Effector CD8-positive, alpha-beta T cell (primary cell): Measurements from ENCODE around the gene OGDH.
"Not testable (repeated sequence)": the region's sequence is repeated elsewhere in the genome, so short reads cannot be mapped to it uniquely, and the experiment has no call there.

ENCODE experiments used
- DNase-seq: peaks from one replicate; lab custom pipeline; 2025; lab: John Stamatoyannopoulos, UW
- total RNA-seq, 4 experiments: gene quantifications; one replicate each; lab custom pipeline; 2026; lab: John Stamatoyannopoulos, UW

OGDH gene
- total RNA-seq, result 143 to 274 (median 169) reads per million in 4 experiments

- DNase-seq, result peak; percentile 97
Observed at GRCh38 chr7:44606341-44607140, at the start of gene OGDH. TSS of gene OGDH (plus strand) at chr7:44606627. CDS start at chr7:44624344, 17,717 bp downstream.

DNA sequence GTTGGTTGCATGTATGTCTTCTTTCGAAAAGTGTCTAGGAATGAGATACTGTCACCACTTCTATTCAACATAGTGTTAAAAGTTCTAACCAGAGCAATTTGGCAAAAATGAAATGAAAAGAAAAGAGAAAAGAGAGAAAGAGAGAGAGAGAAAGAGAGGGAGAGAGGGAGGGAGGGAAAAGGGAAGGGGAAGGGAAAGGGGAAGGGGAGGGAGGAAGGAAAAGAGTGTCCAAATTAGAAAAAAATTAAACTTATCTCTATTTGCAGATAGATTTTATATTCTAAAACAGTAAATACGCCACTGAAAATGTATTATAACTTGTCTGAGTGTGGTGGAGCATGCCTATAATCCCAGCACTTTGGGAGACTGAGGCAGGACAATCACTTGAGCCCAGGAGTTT is 48.9 kb upstream of the OGDH start:
- no peak for DNase-seq

- DNase-seq, result no peak
Observed at GRCh38 chr7:44559485-44559884, 46.9 kb upstream of the OGDH start.

DNA sequence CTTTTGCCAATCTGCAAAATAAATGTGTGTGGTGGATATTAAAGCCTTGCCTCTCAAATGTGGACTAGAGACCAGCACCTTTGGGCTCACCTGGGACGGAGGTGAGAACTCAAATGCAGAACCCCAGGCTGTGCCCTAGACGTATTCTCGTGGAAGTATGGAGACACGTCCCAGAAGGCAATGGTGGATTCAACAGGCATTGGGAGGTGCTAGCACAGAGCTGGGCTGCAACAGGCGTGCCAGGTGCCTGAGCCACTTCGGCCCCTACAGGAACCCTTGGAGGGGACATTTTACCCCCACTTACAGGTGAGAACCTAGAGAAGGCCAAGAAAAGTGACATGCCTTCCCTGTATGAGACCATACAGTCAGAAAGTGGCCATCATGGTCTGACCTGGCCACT is 44.9 kb upstream of the OGDH start:
- no peak for DNase-seq

DNA sequence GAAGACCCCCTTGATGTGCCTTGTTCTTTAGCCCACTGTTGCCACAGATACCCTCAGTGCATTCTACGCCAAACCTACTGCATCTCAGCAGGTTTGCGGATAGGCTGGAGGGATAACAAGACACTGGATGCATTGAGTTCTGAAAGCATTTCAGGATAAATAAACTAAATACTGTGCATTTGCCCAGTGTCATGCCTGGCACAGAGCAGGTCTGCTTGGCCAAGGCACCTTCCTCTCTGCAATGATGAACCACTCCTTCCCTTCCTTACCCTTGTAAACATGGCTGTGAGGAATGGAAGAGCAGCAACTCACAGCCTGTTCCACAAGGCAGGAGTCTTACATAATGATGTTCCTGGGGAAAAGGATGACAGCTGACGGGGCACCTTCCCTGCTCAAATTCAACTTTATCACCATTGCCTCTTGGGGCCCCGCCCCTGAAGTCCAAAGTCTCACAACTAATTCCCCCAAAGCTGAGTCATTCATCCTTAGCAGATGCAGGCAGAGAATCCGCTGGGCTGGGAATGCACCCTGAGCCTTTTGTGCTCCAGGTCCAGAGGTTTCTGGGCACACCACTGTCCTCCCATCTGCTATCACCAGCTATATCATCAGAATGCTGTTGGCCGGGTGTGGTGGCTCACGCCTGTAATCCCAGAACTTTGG is 44.3 kb upstream of the OGDH start:
- no peak for DNase-seq

DNA sequence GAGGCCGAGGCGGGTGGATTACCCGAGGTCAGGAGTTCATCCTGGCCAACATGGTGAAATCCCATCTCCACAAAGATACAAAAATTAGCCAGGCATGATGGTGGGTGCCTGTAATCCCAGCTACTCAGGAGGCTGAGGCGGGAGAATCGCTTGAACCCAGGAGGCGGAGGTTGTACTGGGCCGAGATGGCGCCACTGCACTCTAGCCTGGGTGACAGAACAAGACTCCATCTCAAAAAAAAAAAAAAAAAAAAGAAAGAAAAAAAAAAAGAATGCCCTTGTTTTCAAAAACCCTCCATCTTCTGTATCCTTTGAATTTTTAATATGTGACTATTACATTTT is 43.8 kb upstream of the OGDH start:
- DNase-seq, result not testable (repeated sequence)

- no peak for DNase-seq
Observed at GRCh38 chr7:44563171-44563679, 43.2 kb upstream of the OGDH start.

DNA sequence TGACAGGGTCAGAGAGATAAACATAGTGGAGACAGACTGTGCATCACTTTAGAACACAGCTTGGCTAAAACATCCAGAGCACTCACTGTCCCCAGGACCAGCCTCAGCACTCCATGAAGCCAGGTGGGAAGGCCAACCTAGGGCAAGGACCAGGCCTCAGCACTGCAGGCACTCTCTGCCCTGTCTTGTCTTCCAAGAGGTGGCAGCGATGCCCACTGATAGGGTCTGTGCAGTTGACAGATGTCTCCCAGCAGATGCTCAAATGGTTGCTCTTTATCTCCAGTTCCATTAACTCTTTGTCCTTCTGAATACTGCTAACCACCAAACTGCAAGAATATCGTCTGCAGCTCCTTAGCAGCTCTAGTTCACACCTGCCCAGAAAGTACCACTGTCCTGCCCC is 41.8 kb upstream of the OGDH start:
- no peak for DNase-seq

- DNase-seq, result peak; percentile 40
Observed at GRCh38 chr7:44565097-44565794, 41.2 kb upstream of the OGDH start.

GRCh38 chr7:44565795-44566559 is 40.5 kb upstream of the OGDH start:
- DNase-seq, result no peak

DNA sequence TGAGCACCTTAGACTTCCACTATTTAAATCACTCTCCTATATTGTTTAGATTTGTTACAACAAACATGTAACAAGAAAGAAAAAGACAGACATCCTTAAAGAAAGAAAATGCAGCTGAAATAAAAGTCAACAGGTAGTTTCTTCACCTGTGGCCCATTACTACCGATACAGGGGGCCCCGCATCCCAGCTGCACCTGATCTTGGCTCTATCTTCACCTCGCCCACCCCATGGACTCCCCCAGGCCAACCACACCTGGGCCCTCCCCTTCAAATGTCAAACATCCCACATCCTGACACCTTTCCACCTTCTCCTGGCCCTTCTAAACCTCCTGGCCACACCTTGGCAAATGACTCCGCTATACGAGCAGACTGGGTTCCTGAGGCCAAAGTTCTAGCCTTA is 39.7 kb upstream of the OGDH start:
- no peak for DNase-seq

- DNase-seq, result no peak
Observed at GRCh38 chr7:44567884-44568283, 38.5 kb upstream of the OGDH start.

GRCh38 chr7:44568771-44569560 is 37.5 kb upstream of the OGDH start:
- no peak for DNase-seq

DNA sequence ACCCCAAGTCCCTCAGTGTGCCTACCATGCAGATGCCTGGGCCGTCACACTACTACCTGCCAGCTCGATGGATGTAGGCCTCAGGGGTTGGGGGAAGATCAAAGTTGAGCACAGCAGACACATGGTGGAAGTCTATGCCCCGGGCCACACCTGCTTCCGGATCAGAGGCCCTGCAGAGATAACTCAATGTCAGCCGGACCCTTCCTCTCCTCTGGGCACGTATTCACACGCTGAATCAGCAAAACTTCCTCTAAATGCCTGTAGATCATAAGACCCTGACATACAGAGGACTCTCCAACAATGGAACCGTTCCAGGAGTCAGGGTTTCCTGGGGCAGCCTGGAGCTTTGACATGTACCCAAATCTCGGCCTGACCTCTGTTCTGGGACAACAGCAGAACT is 36.5 kb upstream of the OGDH start:
- no peak for DNase-seq

DNA sequence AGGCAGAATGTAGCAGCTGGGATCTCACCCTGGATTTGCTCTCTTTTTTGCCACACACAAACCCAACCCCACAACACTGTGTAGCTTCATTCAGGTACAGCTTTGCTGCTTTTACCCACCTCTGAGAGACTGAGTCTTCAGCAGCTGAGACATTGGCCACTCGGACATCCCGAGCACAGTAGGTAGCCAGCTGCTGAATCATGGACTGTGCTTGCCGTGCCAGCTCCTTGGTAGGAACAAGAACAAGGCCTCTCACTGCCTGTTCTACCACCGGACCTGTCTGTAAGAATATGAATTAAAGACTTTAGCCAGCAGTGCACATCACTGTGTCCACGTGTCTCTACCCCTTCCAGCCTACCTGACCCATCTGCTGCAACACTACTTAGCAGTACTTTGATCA is 33.7 kb upstream of the OGDH start:
- DNase-seq, result no peak

DNA sequence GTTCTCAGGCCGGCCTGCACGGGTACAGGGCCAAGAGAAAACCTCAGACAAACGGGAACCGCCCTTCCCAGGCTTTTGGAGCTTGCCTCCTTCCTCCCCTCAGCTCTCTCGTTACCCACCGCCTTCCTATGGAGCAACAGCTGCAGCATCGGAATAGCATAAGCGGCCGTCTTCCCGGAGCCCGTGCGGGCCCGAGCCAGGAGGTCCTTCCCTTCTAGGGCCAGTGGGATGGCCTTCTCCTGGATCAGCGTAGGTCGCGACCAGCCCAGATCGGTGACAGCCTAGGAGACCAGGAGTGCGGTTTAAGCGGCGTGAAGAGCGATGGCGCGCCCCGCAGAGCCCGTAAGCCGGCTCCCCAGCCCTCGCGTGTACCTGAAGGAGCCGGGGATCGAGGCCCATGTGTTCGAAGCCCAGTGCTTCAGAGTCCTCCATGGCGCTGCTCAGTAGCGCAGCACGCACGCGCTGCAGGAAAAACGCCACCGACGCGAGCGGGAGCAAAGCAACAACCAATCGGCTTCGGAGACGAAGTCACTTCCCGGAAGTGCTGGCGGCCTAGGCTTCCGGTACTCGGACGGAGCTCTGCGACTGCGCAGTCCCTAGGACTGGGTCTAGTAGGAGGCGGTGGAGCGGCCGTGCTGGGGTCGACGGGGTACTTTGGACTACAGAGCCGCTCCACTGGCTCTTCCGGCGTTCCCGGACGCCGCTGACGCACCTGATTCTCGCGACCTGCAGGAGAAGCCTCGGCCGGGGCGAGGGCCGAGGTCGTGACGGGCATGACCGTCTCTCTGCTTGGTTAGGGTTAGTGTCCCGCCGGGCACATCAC is 32.8 kb upstream of the OGDH start, which contains the start of gene DDX56:
TSS of gene DDX56 (minus strand) at position 445 of the 823 bp plus-strand sequence. CDS start at position 432, 13 bp downstream.
- DNase-seq, result peak; percentile 88

DNA sequence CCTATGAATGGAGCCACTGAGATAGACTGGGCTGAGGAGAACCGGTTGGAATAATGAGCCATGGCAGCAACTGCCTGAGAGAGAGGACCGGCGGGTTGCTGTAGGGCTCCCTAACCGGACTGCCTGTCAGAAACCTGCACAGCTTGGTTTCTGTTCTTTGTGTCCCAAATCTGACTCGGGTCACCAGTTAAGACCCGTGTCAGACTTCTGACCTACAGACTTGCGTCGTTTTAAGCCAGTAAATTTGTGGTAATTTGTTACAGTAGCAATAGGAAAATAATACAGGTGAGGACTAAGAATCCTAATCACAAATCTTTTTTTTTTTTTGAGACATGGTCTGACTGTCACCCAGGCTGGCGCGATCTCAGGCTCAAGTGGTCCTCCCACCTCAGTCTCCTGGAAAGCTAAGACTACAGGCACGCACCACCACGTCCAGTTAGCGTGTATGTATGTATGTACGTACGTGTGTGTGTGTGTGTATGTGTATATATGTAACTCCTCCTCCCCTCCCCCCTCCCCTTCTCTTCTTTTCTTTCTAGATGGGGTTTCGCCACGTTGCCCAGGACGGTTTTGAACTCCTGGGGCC is 32.0 kb upstream of the OGDH start:
- DNase-seq, result no peak

- DNase-seq, result no peak
Observed at GRCh38 chr7:44575054-44575453, 31.4 kb upstream of the OGDH start.

GRCh38 chr7:44576228-44576627 is 30.2 kb upstream of the OGDH start:
- no peak for DNase-seq
